AG09309 (cell line): Measurements from ENCODE around the gene PPARA.

Experiments used
- DNase-seq: peaks from one replicate; pipeline ENCODE4 v3.0.0-alpha.2; 2010; ENCODE audit warnings: low read depth
- H3K4me3 ChIP-seq: 2 replicates; pipeline ENCODE4 v1.5.1; 2011; ENCODE audit warnings: mild to moderate bottlenecking, low read depth, low read length, moderate library complexity; ENCODE audit not compliant: control insufficient read depth
- CTCF ChIP-seq: IDR thresholded peaks from 2 replicates; pipeline ENCODE4 v1.5.1; 2011; ENCODE audit warnings: mild to moderate bottlenecking, low read depth, low read length, inconsistent platforms; ENCODE audit not compliant: insufficient read depth, control insufficient read depth; ENCODE audit errors: missing control alignments

Gene PPARA

DNA sequence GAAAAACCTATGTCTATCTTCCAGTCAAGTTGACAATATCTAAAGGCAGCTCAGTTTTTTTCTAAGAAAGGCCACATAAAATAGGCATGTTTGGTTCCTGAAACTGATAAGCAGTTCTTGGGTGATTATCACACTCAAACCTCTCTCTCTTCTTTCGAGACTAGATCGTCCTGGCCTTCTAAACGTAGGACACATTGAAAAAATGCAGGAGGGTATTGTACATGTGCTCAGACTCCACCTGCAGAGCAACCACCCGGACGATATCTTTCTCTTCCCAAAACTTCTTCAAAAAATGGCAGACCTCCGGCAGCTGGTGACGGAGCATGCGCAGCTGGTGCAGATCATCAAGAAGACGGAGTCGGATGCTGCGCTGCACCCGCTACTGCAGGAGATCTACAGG is 84.6 kb downstream of the PPARA start:
- H3K4me3 ChIP-seq: no peak overlapping the region
- DNase-seq: no peak
- no peak for TF ChIP-seq CTCF

DNA sequence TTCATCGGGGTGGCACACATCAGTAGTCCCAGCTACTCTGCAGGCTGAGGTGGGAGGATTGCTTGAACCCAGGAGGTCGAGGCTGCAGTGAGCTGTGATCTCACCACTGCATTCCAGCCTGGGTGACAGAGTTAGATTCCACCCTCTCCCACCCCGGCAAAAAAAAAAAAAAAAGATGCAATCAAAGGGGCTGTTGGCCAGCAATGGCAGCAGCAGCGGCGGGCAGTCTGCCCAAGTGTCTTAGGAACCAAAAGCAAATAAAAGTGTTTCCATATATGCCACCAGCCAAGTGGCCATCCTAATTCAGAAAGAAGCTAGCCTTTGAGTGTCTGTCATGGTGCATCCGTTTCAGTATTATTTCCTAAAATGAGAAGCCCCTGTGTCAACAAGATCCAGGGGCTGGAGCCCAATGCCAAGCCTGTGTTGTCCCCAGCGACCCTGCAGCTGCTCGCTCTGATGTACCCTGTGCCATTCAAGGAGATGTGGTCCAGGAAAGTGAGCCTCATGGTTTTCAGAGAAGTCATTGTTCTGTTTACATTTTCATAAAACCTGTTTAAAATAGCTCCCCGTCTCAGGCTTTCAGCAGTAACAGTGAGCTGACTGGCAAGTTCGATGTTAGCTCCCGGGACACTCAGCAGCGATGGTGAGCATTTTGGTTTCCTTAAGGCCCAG is 87.3 kb downstream of the PPARA start:
- H3K4me3 ChIP-seq: no peak overlapping the region
- no peak for TF ChIP-seq CTCF

DNA sequence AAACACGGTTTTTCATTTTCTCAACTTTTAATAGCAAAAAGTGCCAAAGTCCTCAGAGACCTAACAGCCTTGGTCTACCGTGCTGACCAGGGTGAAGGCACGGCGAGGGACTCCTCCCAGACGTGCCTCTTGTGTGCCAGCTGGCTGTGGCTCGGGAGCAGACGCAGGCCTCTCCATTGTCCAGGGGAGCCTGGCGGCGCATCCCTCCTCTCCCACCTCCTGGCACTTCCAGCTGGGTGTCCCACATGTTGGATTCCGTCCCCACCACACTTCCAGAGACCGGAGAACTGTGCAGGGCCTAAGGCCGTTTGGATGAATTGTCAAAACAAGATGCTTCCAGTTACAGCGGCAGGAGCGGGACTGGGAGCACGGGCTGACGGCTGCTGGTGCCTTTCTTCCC is 88.2 kb downstream of the PPARA start:
- H3K4me3 ChIP-seq: no peak overlapping the region
- no peak for DNase-seq
- TF ChIP-seq CTCF: no peak

More for the DNA sequence above, 87.3 kb downstream of the PPARA start:
- DNase-seq: no peak

- DNase-seq: no peak
- TF ChIP-seq CTCF: no peak
- no peak overlapping the region for H3K4me3 ChIP-seq
Measured at GRCh38 chr22:46239261-46240048, 89.1 kb downstream of the PPARA start.

- H3K4me3 ChIP-seq: no peak overlapping the region
- TF ChIP-seq CTCF: no peak
- DNase-seq: no peak
Measured at GRCh38 chr22:46240073-46240472, 89.7 kb downstream of the PPARA start.

DNA sequence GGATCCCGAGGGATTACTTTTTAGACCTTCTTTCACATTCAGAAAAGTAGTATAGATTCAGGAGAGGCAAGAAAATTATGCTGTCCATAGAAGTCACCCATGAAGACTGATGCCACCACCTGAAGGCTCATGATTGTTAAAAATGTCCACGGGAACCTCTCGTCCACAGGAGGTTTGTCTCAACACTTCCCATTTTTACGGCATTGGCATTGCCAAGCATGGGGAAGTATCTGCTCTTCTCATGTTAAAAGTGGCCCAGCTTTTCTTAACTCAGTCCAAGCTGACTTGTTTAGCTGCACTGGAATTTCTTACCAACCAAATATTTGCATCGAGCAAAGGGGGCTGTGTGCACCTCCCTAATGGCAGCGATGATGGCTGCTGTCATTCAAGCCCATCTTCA is 90.2 kb downstream of the PPARA start:
- no peak for DNase-seq
- no peak for TF ChIP-seq CTCF
- no peak overlapping the region for H3K4me3 ChIP-seq

DNA sequence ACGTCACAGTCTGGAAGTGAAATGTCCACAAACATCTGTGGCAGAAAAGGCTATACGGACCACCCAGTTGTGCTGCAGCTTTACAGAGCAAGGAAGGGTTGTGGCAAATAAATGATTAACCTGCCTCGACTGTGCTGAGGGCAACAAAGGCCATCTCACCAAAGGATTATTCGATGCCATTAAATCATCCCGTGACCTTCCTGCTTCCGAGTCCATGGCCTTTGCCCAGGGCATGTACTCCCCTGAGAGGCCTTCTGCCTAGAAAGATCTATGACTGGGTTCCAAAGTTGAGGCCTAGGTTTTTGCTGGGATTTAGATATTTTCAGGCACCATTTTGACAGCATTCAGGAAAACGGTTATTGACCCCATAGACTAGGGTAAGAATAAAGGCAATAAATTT is 90.6 kb downstream of the PPARA start:
- no peak overlapping the region for H3K4me3 ChIP-seq
- DNase-seq: no peak
- TF ChIP-seq CTCF: no peak
